ENCODE measurements around the gene CCN2. TPM values are rescaled to one million over a fixed set of nuclear protein-coding genes. Genes with fewer than 3 reads are reported as not detected.

Gene CCN2
- total and polyA plus RNA-seq, 2 of the 8 experiments (the other 6 are each of a cell fraction or from before 2014, with no cell fraction given): 25.0 to 107 TPM

DNA sequence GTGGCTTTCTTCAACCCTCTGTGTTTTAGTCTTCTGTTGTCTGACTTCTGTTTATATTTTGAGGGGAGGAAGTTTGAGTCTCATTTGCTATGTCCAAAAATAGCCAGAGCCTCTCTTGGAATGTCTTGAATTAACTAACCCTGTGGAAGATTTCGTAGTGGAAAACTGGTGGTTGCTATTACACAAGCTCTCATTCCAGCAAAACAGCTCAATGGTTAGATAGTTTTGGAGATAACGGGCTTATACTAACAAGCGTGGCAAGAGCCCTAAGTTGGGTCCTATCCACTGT lies 1.6 kb downstream of the CCN2 start:
- Histone ChIP-seq H3K4me2 (ENCODE audit: insufficient read depth in 1 of 2, low read depth in 2 of 2, low read length in 2 of 2) (peak overlapping the region; percentile 99 to 100), H3K9ac (replicated peaks in 1 of 4; ENCODE audit: extremely low read depth in 1 of 4, low read depth in 3 of 4, low read length in 3 of 4) (peak overlapping the region in 2 of 4 experiments; percentile 87 to 94; a peak in 1 of 7 replicates), H3K27ac (ENCODE audit: low read depth, low read length) (no peak overlapping the region)

More for the DNA sequence above, 1.6 kb downstream of the CCN2 start:
- Histone ChIP-seq H3K4me3 (ENCODE audit: extremely low read depth in 1 of 4, insufficient read depth in 2 of 4, low read depth in 3 of 4, low read length in 4 of 4) (peak overlapping the region; percentile 72 to 98 (median 90); a peak in 7 of 8 replicates), H2BK12ac (ENCODE audit: low read depth, low read length) (no peak overlapping the region), H3K36me3 (ENCODE audit: control insufficient read depth in 2 of 4, insufficient read depth in 4 of 4, low read length in 3 of 4) (peaks cover 2 to 35% (median 16%) of the 10 kb centered on the region in 4 experiments; a peak in 7 of 8 replicates), H3K23me2 (ENCODE audit: low read depth, low read length) (peaks cover 8% of the 10 kb centered on the region), H3K23ac (ENCODE audit: insufficient read length) (no peak overlapping the region), H3K14ac (ENCODE audit: insufficient read length) (no peak overlapping the region), H2BK120ac (replicated peaks; ENCODE audit: low read depth, low read length) (no peak overlapping the region), H4K5ac (ENCODE audit: insufficient read length, low read depth, low read length) (no peak overlapping the region), H3K4ac (replicated peaks; ENCODE audit: insufficient read length, low read depth, low read length) (no peak overlapping the region), H2BK15ac (ENCODE audit: low read length) (no peak overlapping the region), H3K79me2 (ENCODE audit: control insufficient read depth in 1 of 2, insufficient read depth in 2 of 2, low read length in 2 of 2) (peaks cover 0 to 29% of the 10 kb centered on the region in 2 experiments; a peak in 3 of 4 replicates), H3K9me3 (ENCODE audit: insufficient read depth in 2 of 2, low read depth in 1 of 2, low read length in 1 of 2) (no peaks in the 10 kb centered on the region), H3K18ac (ENCODE audit: extremely low read depth, low read length) (no peak overlapping the region), H4K8ac (ENCODE audit: extremely low read depth, insufficient read depth, low read length) (no peak overlapping the region), H2AFZ (ENCODE audit: low read length) (no peak overlapping the region), H3K56ac (replicated peaks; ENCODE audit: insufficient read length, low read depth, low read length) (no peak overlapping the region), H4K20me1 (replicated peaks in 1 of 2; ENCODE audit: control insufficient read depth in 1 of 2, insufficient read depth in 2 of 2, low read length in 2 of 2) (peaks cover 18 to 19% of the 10 kb centered on the region in 2 experiments), H3K4me1 (replicated peaks in 1 of 4; ENCODE audit: control insufficient read depth in 3 of 4, insufficient read depth in 4 of 4, low read length in 3 of 4) (peaks cover 10 to 28% (median 19%) of the 10 kb centered on the region in 4 experiments), H4K91ac (replicated peaks; ENCODE audit: insufficient read length, low read length) (no peak overlapping the region), H2AK5ac (ENCODE audit: low read depth, low read length) (no peak overlapping the region), H2BK20ac (ENCODE audit: low read length) (no peak overlapping the region), H2BK5ac (ENCODE audit: low read depth, low read length) (no peak overlapping the region), H3K27me3 (replicated peaks in 1 of 4; ENCODE audit: control insufficient read depth in 3 of 4, extremely low read depth in 1 of 4, insufficient read depth in 3 of 4, low read length in 3 of 4) (no peaks in the 10 kb centered on the region), H3K79me1 (ENCODE audit: low read depth, low read length) (peaks cover 2% of the 10 kb centered on the region; the same call in 1 of the 2 replicates)
- DNase-seq (ENCODE audit: low read depth in 1 of 2, low spot score in 2 of 2) (no peak), FAIRE-seq (no peak)
- 89% methylated on average over 3 of the region's 3 CpGs; no CpG with 5 or more reads in 1 of the 2 experiments for WGBS, 2 experiments (ENCODE audit: extremely low coverage in 1 of 2, insufficient coverage in 1 of 2, insufficient read length in 1 of 2, insufficient replicate concordance in 2 of 2, low coverage in 1 of 2, low lambda C conversion rate in 2 of 2, missing lambda C conversion rate in 1 of 2)
- CTCF ChIA-PET (ENCODE audit: partially characterized antibody): interaction anchor here (0.7 to 5.4 kb wide), 12 partner anchors 12 to 322 kb away, joined by 3 to 36 read pairs (median 3); no protein-coding TSS in a partner anchor
- POLR2A ChIA-PET (ENCODE audit: partially characterized antibody): interaction anchor here (0.7 to 8.8 kb wide), 28 partner anchors 11 to 340 kb away, joined by 3 to 216 read pairs (median 6); no protein-coding TSS in a partner anchor
- no peak for TF ChIP-seq GABPA (IDR thresholded peaks at IDR 0.05; ENCODE audit: borderline replicate concordance, insufficient read depth, low read length)
